Aorta (tissue), 5 donors: ENCODE results near the gene ACBD4. TPM values are rescaled to one million over a fixed set of nuclear protein-coding genes. Genes with fewer than 3 reads are reported as not detected.

Experiments
- ATAC-seq: fragments of 200-7000 bp; cut with Tn5 transposase; one replicate; pipeline ENCODE4 v1.9.1; 2022; ENCODE audit warnings: moderate library complexity; ENCODE audit not compliant: low FRiP score
- DNase-seq, 2 donors: peaks; one replicate each; pipeline ENCODE4 v3.0.0-alpha.2; 2020
- H3K27ac ChIP-seq, 2 donors: one replicate each; pipeline ENCODE4 v1.5.1; 2013; ENCODE audit warnings: low read length in 2 of 2, mild to moderate bottlenecking in 2 of 2, moderate library complexity in 2 of 2, control low read depth in 1 of 2, inconsistent platforms in 1 of 2, low read depth in 1 of 2
- H3K27me3 ChIP-seq, 2 donors: one replicate each; pipeline ENCODE4 v1.6.1; 2013; ENCODE audit warnings: control low read depth in 1 of 2, low read length in 1 of 2, mild to moderate bottlenecking in 1 of 2, moderate library complexity in 1 of 2; ENCODE audit not compliant: insufficient read depth in 2 of 2, control insufficient read depth in 1 of 2
- H3K36me3 ChIP-seq, 2 donors: one replicate each; pipeline ENCODE4 v1.6.1; 2013; ENCODE audit warnings: control low read depth in 1 of 2, low read length in 1 of 2, mild to moderate bottlenecking in 1 of 2; ENCODE audit not compliant: insufficient read depth in 2 of 2, control insufficient read depth in 1 of 2
- H3K4me1 ChIP-seq, 2 donors: one replicate each; pipeline ENCODE4 v1.6.1; 2013; ENCODE audit warnings: low read length in 2 of 2, control low read depth in 1 of 2, mild to moderate bottlenecking in 1 of 2, moderate library complexity in 1 of 2; ENCODE audit not compliant: insufficient read depth in 2 of 2, control insufficient read depth in 1 of 2
- H3K4me3 ChIP-seq, 2 donors: one replicate each; pipeline ENCODE4 v1.5.1; 2013; ENCODE audit warnings: low read length in 2 of 2, control low read depth in 1 of 2, mild to moderate bottlenecking in 1 of 2
- H3K9me3 ChIP-seq: one replicate; pipeline ENCODE4 v1.6.1; 2013; ENCODE audit warnings: mild to moderate bottlenecking, low read length; ENCODE audit not compliant: control insufficient read depth
- WGBS, 2 donors: extraction: QIAGEN DNeasy Blood & Tissue Kit; methylation state at CpG; one replicate each; pipeline ENCODE4 v1.1.7; 2013; 5-methylcytosine and 5-hydroxymethylcytosine counted together
- intact Hi-C, 2 donors: fragments of 100-400 bp; cut with DNase I; formaldehyde crosslinking; loops; one replicate each; pipeline versions ENCODE4 v1.14.2 to v1.15.0; 2022
- microRNA-seq, 2 donors: library from miRNA; unstranded; fragments of <30 nt; microRNA quantifications; one replicate each; pipeline ENCODE4 v1.2.0, GENCODE V29; 2020
- polyA plus RNA-seq, 2 donors: library from polyadenylated mRNA; stranded (reverse); fragments of 200-250 nt; gene quantifications; one replicate each; pipeline ENCODE4 v1.2.3, GENCODE V29; 2013
- total RNA-seq, 2 donors: library from RNA; stranded (reverse); fragmentation: NEBNext Ultra II Directional; extraction: Animal tissue kit (Norgen Biotek cat#: 25700); gene quantifications; one replicate each; pipeline ENCODE4 v1.2.1, GENCODE V29; 2021
- donor health status: healthy with polysubstance abuse.
- donor health status: Bipolar disorder and iron deficiency.
- donor health status: DM: no; HTN: no; CAD: no.
- donor health status: DM: no; HTN: no; CAD: no.
- donor health status: DM: yes; HTN: yes; CAD: no.

The ACBD4 gene
- total and polyA plus RNA-seq, 4 donors, result 16.1 to 69.7 (median 46.0) TPM

DNA sequence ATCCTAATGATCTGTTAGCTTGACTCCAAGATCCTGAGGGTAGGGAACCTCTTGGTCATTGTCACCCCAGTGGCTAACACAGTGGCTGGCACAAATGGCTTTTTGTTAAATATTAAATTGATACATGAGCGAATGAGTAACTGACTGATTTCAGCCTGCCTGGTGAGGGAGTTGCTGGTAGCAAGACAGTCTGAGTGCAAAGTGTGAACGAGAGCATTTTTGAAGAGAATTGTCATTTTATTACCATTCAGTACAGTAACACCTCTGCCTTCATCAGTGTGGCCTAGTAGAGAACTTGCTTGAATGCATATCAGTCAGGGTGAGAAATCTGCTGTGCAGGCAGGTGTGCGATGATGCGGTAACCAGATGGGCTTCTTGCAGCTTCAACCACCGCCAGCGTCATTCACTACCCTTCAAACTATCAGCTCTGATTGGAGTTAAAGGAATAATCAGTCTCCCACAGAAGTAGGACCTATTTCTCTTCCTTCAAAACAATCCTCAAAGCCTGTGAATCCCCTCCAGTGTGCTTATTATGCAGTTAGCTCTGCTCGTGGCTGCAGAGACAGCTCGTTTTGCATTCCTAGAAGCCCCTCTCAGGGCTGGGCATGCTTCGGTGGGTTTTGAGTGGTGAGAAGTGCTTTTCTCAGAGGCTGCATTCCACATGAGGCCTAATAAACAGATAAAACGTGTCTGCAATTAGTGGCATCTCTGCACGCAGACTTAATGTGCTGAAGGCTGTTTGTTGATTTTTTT lies 55.2 kb downstream of the ACBD4 start:
- Histone ChIP-seq H3K27ac (no peak overlapping the region), H3K4me1 (no peaks in the 10 kb centered on the region), H3K4me3 (no peak overlapping the region), H3K27me3 (peaks cover 0 to 1% of the 10 kb centered on the region in 2 donors), H3K9me3 (no peaks in the 10 kb centered on the region), H3K36me3 (no peaks in the 10 kb centered on the region)
- intact Hi-C loops, result no loop called here
- ATAC-seq, result no peak
- 76 to 77% methylated on average over 11 of the region's 11 CpGs for WGBS, 2 donors
- DNase-seq, result no peak

Small RNA genes within 50 kb of the gene (microRNA-seq; reads per million reads assigned to microRNA genes)
- 0.99 to 1.2 reads per million in 2 donors for gene MIR6784

Other genes starting within 250 kb of the ACBD4 start
- 10 to 100 TPM; 64.4 to 78.6 TPM for gene EFTUD2, start 236.2 kb upstream of the ACBD4 start, total RNA-seq
- 10 to 100 TPM; 17.8 to 37.7 TPM for gene EFTUD2, start 236.2 kb upstream of the ACBD4 start, polyA plus RNA-seq
- 10 to 100 TPM in 1 of 2 donors, 1 to 10 TPM in 1; 2.3 to 17.6 TPM for gene GFAP, start 220.2 kb upstream of the ACBD4 start, total RNA-seq
- 1 to 10 TPM; 1.4 to 7.9 TPM for gene GFAP, start 220.2 kb upstream of the ACBD4 start, polyA plus RNA-seq
- 1 to 10 TPM in 1 of 2 donors, under 1 TPM in 1; 0.16 to 1.7 TPM for gene KIF18B, start 187.9 kb upstream of the ACBD4 start, total RNA-seq
- under 1 TPM in 1 of 2 donors, not detected in 1; 0.05 TPM for gene KIF18B, start 187.9 kb upstream of the ACBD4 start, polyA plus RNA-seq
- 1 to 10 TPM in 1 of 2 donors, not detected in 1; 1.3 TPM for gene C1QL1, start 167.4 kb upstream of the ACBD4 start, total RNA-seq
- gene C1QL1, start 167.4 kb upstream of the ACBD4 start, polyA plus RNA-seq, result not detected
- 10 to 100 TPM; 22.7 to 33.1 TPM for gene DCAKD, start 84.1 kb upstream of the ACBD4 start, total RNA-seq
- gene DCAKD, start 84.1 kb upstream of the ACBD4 start, polyA plus RNA-seq, result 10 to 100 TPM; 14.5 to 20.1 TPM
- gene NMT1, start 74.4 kb upstream of the ACBD4 start, total RNA-seq, result 100 to 1,000 TPM; 103 to 104 TPM
- gene NMT1, start 74.4 kb upstream of the ACBD4 start, polyA plus RNA-seq, result 100 to 1,000 TPM in 1 of 2 donors, 10 to 100 TPM in 1; 33.8 to 124 TPM
- 10 to 100 TPM; 94.6 to 97.4 TPM for gene PLCD3, start 3.2 kb upstream of the ACBD4 start, total RNA-seq
- gene PLCD3, start 3.2 kb upstream of the ACBD4 start, polyA plus RNA-seq, result 10 to 100 TPM; 22.8 to 93.8 TPM
- gene HEXIM1, start 12.8 kb downstream of the ACBD4 start, total RNA-seq, result 10 to 100 TPM; 48.7 to 64.0 TPM
- gene HEXIM1, start 12.8 kb downstream of the ACBD4 start, polyA plus RNA-seq, result 10 to 100 TPM; 40.8 to 62.6 TPM
- gene HEXIM2, start 26.2 kb downstream of the ACBD4 start, total RNA-seq, result 1 to 10 TPM; 2.7 to 6.0 TPM
- 1 to 10 TPM; 4.4 to 10.0 TPM for gene HEXIM2, start 26.2 kb downstream of the ACBD4 start, polyA plus RNA-seq
- gene FMNL1, start 86.2 kb downstream of the ACBD4 start, total RNA-seq, result 10 to 100 TPM; 24.0 to 51.7 TPM
- gene FMNL1, start 86.2 kb downstream of the ACBD4 start, polyA plus RNA-seq, result 10 to 100 TPM in 1 of 2 donors, 1 to 10 TPM in 1; 2.2 to 11.9 TPM
- not detected for gene SPATA32, start 126.4 kb downstream of the ACBD4 start, total RNA-seq
- not detected for gene SPATA32, start 126.4 kb downstream of the ACBD4 start, polyA plus RNA-seq
- 10 to 100 TPM; 10.6 to 19.7 TPM for gene MAP3K14, start 181.3 kb downstream of the ACBD4 start, total RNA-seq
- gene MAP3K14, start 181.3 kb downstream of the ACBD4 start, polyA plus RNA-seq, result 1 to 10 TPM; 5.9 to 6.0 TPM